PC-9 (cell line): Measurements from ENCODE around the gene EIF2S2. TPM values are rescaled to one million over a fixed set of nuclear protein-coding genes. Genes with fewer than 3 reads are reported as not detected.

ENCODE experiments used
- BruUV-seq: library from RNA; stranded (reverse); fragments of 400-500 nt; replicated peaks from 2 replicates; lab custom pipeline; 2021; lab: Mats Ljungman, UMichigan
- CTCF ChIA-PET: fragments of 300-600 bp; sonication (Branson Sonifier 250); formaldehyde crosslinking; loops from one replicate; lab custom pipeline; 2022; ENCODE audit warnings: antibody characterized with exemption; lab: Charles Lee
- POLR2A ChIA-PET: fragments of 300-600 bp; sonication (Branson Sonifier 250); formaldehyde crosslinking; loops from one replicate; lab custom pipeline; 2022; ENCODE audit warnings: antibody characterized with exemption; ENCODE audit not compliant: unreplicated experiment; lab: Charles Lee
- DNase-seq, 2 experiments: peaks; one replicate each; pipeline versions ENCODE4 v3.0.0 to v3.0.0-alpha.2; 2015 to 2022; ENCODE audit warnings: mixed read lengths in 1 of 2
- H2AFZ ChIP-seq: fragments of 200-600 bp; sonication (generic); 2 replicates; pipeline ENCODE4 v1.8.1; 2017; ENCODE audit warnings: antibody characterized with exemption
- H3F3A ChIP-seq: fragments of 200-600 bp; sonication (generic); 2 replicates; pipeline ENCODE4 v1.8.1; 2017; ENCODE audit warnings: antibody characterized with exemption, mild to moderate bottlenecking, low read depth; ENCODE audit not compliant: insufficient read depth
- H3K27ac ChIP-seq: fragments of 200-600 bp; sonication (generic); 2 replicates; pipeline ENCODE4 v1.6.1; 2016; ENCODE audit warnings: mixed run types
- H3K27me3 ChIP-seq: fragments of 200-600 bp; sonication (generic); 2 replicates; pipeline ENCODE4 v1.6.1; 2016; ENCODE audit warnings: low read depth, mixed run types; ENCODE audit not compliant: insufficient read depth
- H3K36me3 ChIP-seq: fragments of 200-600 bp; sonication (generic); 2 replicates; pipeline ENCODE4 v1.6.1; 2016; ENCODE audit warnings: low read depth, mixed run types
- H3K4me1 ChIP-seq: fragments of 200-600 bp; sonication (generic); replicated peaks from 2 replicates; pipeline ENCODE4 v1.6.1; 2016; ENCODE audit warnings: mixed run types; ENCODE audit not compliant: insufficient read depth
- H3K4me2 ChIP-seq: fragments of 200-600 bp; sonication (generic); 2 replicates; pipeline ENCODE4 v1.6.1; 2017; ENCODE audit warnings: mixed run types
- H3K4me3 ChIP-seq: fragments of 200-600 bp; sonication (generic); 2 replicates; pipeline ENCODE4 v1.6.1; 2016; ENCODE audit warnings: mixed run types
- H3K79me2 ChIP-seq: fragments of 200-600 bp; sonication (generic); 2 replicates; pipeline ENCODE4 v1.6.1; 2017; ENCODE audit warnings: low read depth, mixed run types
- H3K9me2 ChIP-seq: fragments of 200-600 bp; sonication (generic); 2 replicates; pipeline ENCODE4 v1.8.1; 2017; ENCODE audit warnings: mild to moderate bottlenecking; ENCODE audit not compliant: insufficient read depth
- H3K9me3 ChIP-seq: fragments of 200-600 bp; sonication (generic); 2 replicates; pipeline ENCODE4 v1.8.1; 2016; ENCODE audit warnings: low read depth; ENCODE audit not compliant: insufficient read depth
- H4K20me1 ChIP-seq: fragments of 200-600 bp; sonication (generic); 2 replicates; pipeline ENCODE4 v1.8.1; 2017; ENCODE audit not compliant: insufficient read depth
- CTCF ChIP-seq: fragments of 200-600 bp; sonication (generic); conservative IDR thresholded peaks from 2 replicates; pipeline ENCODE4 v1.6.1; 2017; ENCODE audit warnings: mixed run types, antibody characterized with exemption, mild to moderate bottlenecking, moderate library complexity
- EZH2 ChIP-seq: fragments of 200-600 bp; sonication (generic); IDR thresholded peaks from 2 replicates; pipeline ENCODE4 v1.8.0; 2017; ENCODE audit warnings: antibody characterized with exemption, low read depth
- intact Hi-C: fragments of 100-400 bp; cut with micrococcal nuclease; formaldehyde crosslinking; loops from one replicate; pipeline ENCODE4 v1.10.0; 2022; ENCODE audit not compliant: unreplicated experiment
- total RNA-seq: library from RNA; stranded (reverse); gene quantifications from 2 replicates; pipeline ENCODE4 v1.2.3, GENCODE V29; 2021

EIF2S2 gene
- total RNA-seq, 1 experiment from 2014 or later, result 162 TPM

GRCh38 chr20:34091637-34092200 lies 20.3 kb downstream of the EIF2S2 start:
- no peak overlapping the region for H3K27ac ChIP-seq
- H3K4me1 ChIP-seq, result no peaks in the 10 kb centered on the region
- H3F3A ChIP-seq, result peaks cover 98% of the 10 kb centered on the region
- no peak overlapping the region for H3K4me3 ChIP-seq
- POLR2A ChIA-PET, result no interaction called here
- H3K9me2 ChIP-seq, result no peaks in the 10 kb centered on the region
- intact Hi-C loops, result no loop called here
- peaks cover 77% of the 10 kb centered on the region for H3K36me3 ChIP-seq
- DNase-seq, result no peak
- BruUV-seq, result no TSS peak
- H3K9me3 ChIP-seq, result no peaks in the 10 kb centered on the region
- H2AFZ ChIP-seq, result no peak overlapping the region
- TF ChIP-seq EZH2, result no peak
- no peak for TF ChIP-seq CTCF
- CTCF ChIA-PET, result no interaction called here
- H4K20me1 ChIP-seq, result peaks cover 97% of the 10 kb centered on the region
- H3K4me2 ChIP-seq, result no peak overlapping the region
- no peaks in the 10 kb centered on the region for H3K27me3 ChIP-seq
- H3K79me2 ChIP-seq, result peaks cover 32% of the 10 kb centered on the region

GRCh38 chr20:34090645-34091044 lies 21.4 kb downstream of the EIF2S2 start:
- intact Hi-C loops, result no loop called here
- no peaks in the 10 kb centered on the region for H3K27me3 ChIP-seq
- ChIA-PET CTCF (interaction anchor here (0.6 kb wide), 1 partner anchor 1187 kb away, joined by 5 read pairs; no protein-coding TSS in a partner anchor), POLR2A (interaction anchor here (0.7 kb wide), 1 partner anchor 247 kb away, joined by 3 read pairs; no protein-coding TSS in a partner anchor)
- H3K79me2 ChIP-seq, result peaks cover 24% of the 10 kb centered on the region
- no TSS peak for BruUV-seq
- H3K36me3 ChIP-seq, result peaks cover 68% of the 10 kb centered on the region
- H3K27ac ChIP-seq, result no peak overlapping the region
- no peaks in the 10 kb centered on the region for H3K9me3 ChIP-seq
- H2AFZ ChIP-seq, result no peak overlapping the region
- H3F3A ChIP-seq, result peaks cover 98% of the 10 kb centered on the region
- DNase-seq, result no peak
- no peaks in the 10 kb centered on the region for H3K9me2 ChIP-seq
- no peak overlapping the region for H3K4me2 ChIP-seq
- no peaks in the 10 kb centered on the region for H3K4me1 ChIP-seq
- no peak overlapping the region for H3K4me3 ChIP-seq
- peaks cover 97% of the 10 kb centered on the region for H4K20me1 ChIP-seq
- TF ChIP-seq EZH2, result no peak
- TF ChIP-seq CTCF, result no peak

- Histone ChIP-seq H3F3A (peaks cover 94% of the 10 kb centered on the region), H3K4me3 (no peak overlapping the region), H3K4me1 (no peaks in the 10 kb centered on the region), H3K27ac (no peak overlapping the region), H2AFZ (no peak overlapping the region), H4K20me1 (peaks cover 90% of the 10 kb centered on the region), H3K27me3 (no peaks in the 10 kb centered on the region), H3K9me2 (no peaks in the 10 kb centered on the region), H3K4me2 (no peak overlapping the region), H3K79me2 (peaks cover 20% of the 10 kb centered on the region), H3K9me3 (no peaks in the 10 kb centered on the region), H3K36me3 (peaks cover 59% of the 10 kb centered on the region)
- POLR2A ChIA-PET, result interaction anchor here (0.5 to 0.7 kb wide), 2 partner anchors 22 to 247 kb away, joined by 3 to 6 read pairs; no protein-coding TSS in a partner anchor
- CTCF ChIA-PET, result no interaction called here
- TF ChIP-seq EZH2, result no peak
- BruUV-seq, result no TSS peak
- intact Hi-C loops, result no loop called here
- DNase-seq, result no peak
Observed at GRCh38 chr20:34089655-34090345, 22.2 kb downstream of the EIF2S2 start.
